Measurements from ENCODE around the gene DLG5. TPM values are rescaled to one million over a fixed set of nuclear protein-coding genes. Genes with fewer than 3 reads are reported as not detected.

DLG5 gene
- total and polyA plus RNA-seq, 4 donors = 1.2 to 7.1 (median 4.6) TPM

GRCh38 chr10:77892021-77892739 is 34.4 kb downstream of the DLG5 start:
- Histone ChIP-seq H3K27me3 (ENCODE audit: control insufficient read depth in 4 of 4, insufficient read depth in 4 of 4, low read length in 3 of 4) (no peaks in the 10 kb centered on the region), H3K4me1 (ENCODE audit: control insufficient read depth in 4 of 4, insufficient read depth in 4 of 4, low read length in 3 of 4) (peaks cover 5 to 31% (median 24%) of the 10 kb centered on the region in 4 donors), H3K4me3 (ENCODE audit: low read depth in 1 of 3, low read length in 3 of 3) (no peak overlapping the region), H3K27ac (ENCODE audit: low read depth in 1 of 2, low read length in 2 of 2) (no peak overlapping the region), H3K9ac (ENCODE audit: low read depth in 1 of 2, low read length in 2 of 2) (no peak overlapping the region), H3K9me3 (ENCODE audit: control insufficient read depth in 4 of 4, low read length in 3 of 4) (no peaks in the 10 kb centered on the region), H3K36me3 (ENCODE audit: control insufficient read depth in 4 of 4, insufficient read depth in 3 of 4, low read depth in 1 of 4, low read length in 3 of 4) (no peaks in the 10 kb centered on the region)
- DNase-seq (ENCODE audit: low spot score) = no peak
- WGBS = 65% methylated on average over 8 of the region's 8 CpGs
- TF ChIP-seq ATF3 (IDR thresholded peaks at IDR 0.05) = no peak
- no peak for TF ChIP-seq GABPA (IDR thresholded peaks at IDR 0.05 in 1 of 2, conservative IDR thresholded peaks at IDR 0.05 in 1 of 2)

GRCh38 chr10:77890097-77890496 is 36.5 kb downstream of the DLG5 start:
- Histone ChIP-seq H3K9me3 (ENCODE audit: control insufficient read depth in 4 of 4, low read length in 3 of 4) (no peaks in the 10 kb centered on the region), H3K27ac (ENCODE audit: low read depth in 1 of 2, low read length in 2 of 2) (no peak overlapping the region), H3K4me1 (ENCODE audit: control insufficient read depth in 4 of 4, insufficient read depth in 4 of 4, low read length in 3 of 4) (peaks cover 5 to 36% (median 29%) of the 10 kb centered on the region in 4 donors), H3K9ac (ENCODE audit: low read depth in 1 of 2, low read length in 2 of 2) (no peak overlapping the region), H3K27me3 (ENCODE audit: control insufficient read depth in 4 of 4, insufficient read depth in 4 of 4, low read length in 3 of 4) (no peaks in the 10 kb centered on the region), H3K4me3 (ENCODE audit: low read depth in 1 of 3, low read length in 3 of 3) (no peak overlapping the region), H3K36me3 (ENCODE audit: control insufficient read depth in 4 of 4, insufficient read depth in 3 of 4, low read depth in 1 of 4, low read length in 3 of 4) (no peaks in the 10 kb centered on the region)
- WGBS = 92% methylated on average over 7 of the region's 7 CpGs
- no peak for TF ChIP-seq HNF4G (IDR thresholded peaks at IDR 0.05)
- no peak for TF ChIP-seq YY1 (IDR thresholded peaks at IDR 0.05)
- TF ChIP-seq HNF4A (conservative IDR thresholded peaks at IDR 0.05) = no peak
- TF ChIP-seq RAD21 (IDR thresholded peaks at IDR 0.05) = no peak
- no peak for TF ChIP-seq ATF3 (IDR thresholded peaks at IDR 0.05)
- no peak for TF ChIP-seq RXRA (IDR thresholded peaks at IDR 0.05)
- TF ChIP-seq GABPA (IDR thresholded peaks at IDR 0.05 in 1 of 2, conservative IDR thresholded peaks at IDR 0.05 in 1 of 2) = no peak
- no peak for TF ChIP-seq FOXA2 (IDR thresholded peaks at IDR 0.05)
- TF ChIP-seq CTCF (IDR thresholded peaks at IDR 0.05; ENCODE audit: low read depth, low read length, missing input control) = no peak
- TF ChIP-seq EGR1 (IDR thresholded peaks at IDR 0.05; ENCODE audit: low read depth in 2 of 2) = no peak
- TF ChIP-seq TAF1 (conservative IDR thresholded peaks at IDR 0.05) = no peak
- TF ChIP-seq NR2F2 (IDR thresholded peaks at IDR 0.05) = no peak
- TF ChIP-seq FOXA1 (IDR thresholded peaks at IDR 0.05) = no peak
- TF ChIP-seq MAX (IDR thresholded peaks at IDR 0.05) = no peak
- TF ChIP-seq REST (IDR thresholded peaks at IDR 0.05) = no peak
- no peak for DNase-seq (ENCODE audit: low spot score)
